HepG2 (cell line): ENCODE data around the gene FAM171A2.

Experiments used
- ATF2 ChIP-seq: sonication (generic); formaldehyde crosslinking; IDR thresholded peaks from 2 replicates; pipeline ENCODE4 v1.4.0; 2020; ENCODE audit warnings: missing genetic modification reagents
- CHD2 ChIP-seq: IDR thresholded peaks from 2 replicates; pipeline ENCODE4 v1.6.1; 2011; ENCODE audit warnings: low read depth, low read length, improper control_type of control experiment
- HOXA7 ChIP-seq: sonication (generic); formaldehyde crosslinking; IDR thresholded peaks from 2 replicates; pipeline ENCODE4 v1.8.1; 2022; ENCODE audit warnings: mild to moderate bottlenecking, missing genetic modification reagents, moderate library complexity
- MXD4 ChIP-seq: IDR thresholded peaks from 2 replicates; pipeline ENCODE4 v1.6.1; 2016; ENCODE audit warnings: mild to moderate bottlenecking, missing biosample characterization, missing genetic modification reagents
- MYC ChIP-seq: sonication (generic); formaldehyde crosslinking; IDR thresholded peaks from 2 replicates; pipeline ENCODE4 v1.9.0; 2021; ENCODE audit warnings: missing genetic modification reagents, borderline replicate concordance
- NPAS2 ChIP-seq: sonication (generic); formaldehyde crosslinking; IDR thresholded peaks from 2 replicates; pipeline ENCODE4 v1.8.0; 2022; ENCODE audit warnings: mild to moderate bottlenecking, missing genetic modification reagents, borderline replicate concordance
- POLR2AphosphoS2 ChIP-seq: IDR thresholded peaks from 2 replicates; pipeline ENCODE4 v1.6.1; 2011; ENCODE audit warnings: low read depth, low read length, improper control_type of control experiment
- RFX5 ChIP-seq: IDR thresholded peaks from 2 replicates; pipeline ENCODE4 v1.6.1; 2011; ENCODE audit warnings: low read depth, low read length, improper control_type of control experiment
- YY1 ChIP-seq: IDR thresholded peaks from 2 replicates; pipeline ENCODE4 v1.6.1; 2011; ENCODE audit warnings: low read length, low read depth, moderate library complexity, mild to moderate bottlenecking; ENCODE audit not compliant: insufficient read depth, insufficient replicate concordance
- ZBTB26 ChIP-seq: IDR thresholded peaks from 2 replicates; pipeline ENCODE4 v1.6.1; 2016; ENCODE audit warnings: missing compliant biosample characterization, missing genetic modification reagents, borderline replicate concordance

- no peak for TF ChIP-seq MXD4 (CRISPR knock-in tag)
- TF ChIP-seq POLR2AphosphoS2, result no peak
- TF ChIP-seq YY1, result no peak
- TF ChIP-seq ZBTB26 (CRISPR knock-in tag), result no peak
- no peak for TF ChIP-seq ATF2 (CRISPR knock-in tag)
- no peak for TF ChIP-seq HOXA7 (CRISPR knock-in tag)
- no peak for TF ChIP-seq CHD2
- no peak for TF ChIP-seq RFX5
- no peak for TF ChIP-seq MYC (CRISPR knock-in tag)
- no peak for TF ChIP-seq NPAS2 (CRISPR knock-in tag)
These were observed 35.8 kb downstream of the FAM171A2 start for GRCh38 chr17:44327715-44328449.
